HG03354 (cell line): ENCODE data around the gene ME3.
A peak's percentile ranks its signal among the peaks of the same experiment; 100 is the strongest.

Source experiments
- ATAC-seq: cut with Tn5 transposase; IDR thresholded peaks from one replicate; pipeline ENCODE4 v1.9.1; 2021; ENCODE audit warnings: mild to moderate bottlenecking; ENCODE audit not compliant: unreplicated experiment, poor library complexity, severe bottlenecking

The ME3 gene

DNA sequence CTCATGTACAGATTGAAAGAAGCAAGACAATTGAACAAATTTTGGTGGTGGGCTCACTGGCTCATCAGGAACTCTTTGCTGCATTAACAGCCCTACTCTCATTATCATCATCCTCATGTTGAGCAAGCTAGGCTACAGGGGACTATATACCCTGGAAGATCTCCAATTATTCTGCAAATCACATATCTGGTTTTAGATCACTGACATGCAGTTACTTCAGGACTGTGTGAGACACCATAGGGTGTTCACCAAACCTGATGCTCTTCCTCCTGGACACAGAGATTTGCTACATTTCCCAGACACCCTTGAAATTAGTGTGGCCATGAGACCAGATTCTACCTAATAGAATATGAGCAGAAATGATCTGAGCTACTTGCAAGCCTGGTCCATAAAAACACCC, 23.0 kb upstream of the ME3 start:
- ATAC-seq: no peak

- no peak for ATAC-seq
Observed at GRCh38 chr11:86693518-86693917, 21.1 kb upstream of the ME3 start.

GRCh38 chr11:86692746-86693145, 20.3 kb upstream of the ME3 start:
- ATAC-seq: no peak

- no peak for ATAC-seq
Observed at GRCh38 chr11:86692317-86692716, 19.9 kb upstream of the ME3 start.

DNA sequence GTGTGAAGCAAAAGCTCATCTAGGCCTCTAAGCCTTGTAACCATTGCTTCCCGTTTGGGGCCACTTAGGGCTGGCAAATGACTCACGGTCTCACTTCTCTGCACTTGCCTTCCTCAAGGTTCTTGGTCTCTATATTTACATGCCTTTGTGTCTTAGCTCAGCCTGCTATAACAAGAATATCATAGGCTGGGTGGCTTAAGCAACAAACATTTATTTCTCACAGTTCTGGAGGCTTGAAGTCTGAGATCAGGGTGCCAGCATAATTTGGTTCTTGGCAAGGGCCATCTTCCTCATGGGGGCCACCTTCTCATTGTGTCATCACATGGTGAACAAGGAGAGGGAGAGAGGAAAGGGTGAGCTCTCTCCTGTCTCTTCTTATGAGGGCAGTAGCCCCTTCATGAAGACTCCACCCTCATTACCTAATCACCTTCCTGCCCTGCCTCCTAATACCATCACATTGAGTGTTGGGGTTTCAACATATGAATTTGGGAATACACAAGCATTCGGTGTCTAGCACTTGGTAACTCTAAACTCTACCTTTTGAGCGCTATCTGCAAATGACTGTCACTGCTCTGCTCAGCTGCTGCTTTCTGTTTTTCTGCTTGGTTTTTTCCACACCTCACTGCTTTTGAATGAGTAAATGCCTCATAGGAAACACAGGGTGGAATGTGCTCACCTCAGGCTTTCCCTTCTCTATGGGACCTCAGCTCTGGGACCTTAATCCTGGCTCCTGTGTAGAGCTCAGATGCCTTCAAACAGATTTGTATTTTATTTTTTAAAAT, 16.2 kb upstream of the ME3 start:
- no peak for ATAC-seq

- no peak for ATAC-seq
Observed at GRCh38 chr11:86687185-86687778, 14.9 kb upstream of the ME3 start.

- no peak for ATAC-seq
Observed at GRCh38 chr11:86686531-86686930, 14.1 kb upstream of the ME3 start.

- no peak for ATAC-seq
Observed at GRCh38 chr11:86681483-86681756, 9.0 kb upstream of the ME3 start.

GRCh38 chr11:86680716-86681482, 8.5 kb upstream of the ME3 start:
- no peak for ATAC-seq

DNA sequence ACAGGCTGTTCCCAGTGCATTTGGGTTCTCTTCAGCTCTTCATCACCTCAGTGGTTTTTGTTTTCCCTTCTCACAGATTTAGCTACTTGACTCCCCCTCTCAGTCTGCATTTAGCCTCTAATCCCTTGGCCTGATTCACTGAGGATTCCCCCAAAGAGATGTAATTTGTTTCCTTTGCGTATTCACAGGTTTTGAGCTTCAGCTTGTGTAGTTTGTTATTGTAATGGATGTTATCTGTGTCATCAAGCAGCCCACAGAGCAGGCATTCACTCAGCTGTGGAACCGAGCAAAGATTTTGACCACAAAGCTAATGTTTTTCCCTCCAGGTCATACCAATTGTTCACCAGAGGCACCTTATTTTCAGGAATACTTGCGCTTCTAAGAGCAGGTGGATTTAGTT, 6.4 kb upstream of the ME3 start:
- ATAC-seq: no peak

DNA sequence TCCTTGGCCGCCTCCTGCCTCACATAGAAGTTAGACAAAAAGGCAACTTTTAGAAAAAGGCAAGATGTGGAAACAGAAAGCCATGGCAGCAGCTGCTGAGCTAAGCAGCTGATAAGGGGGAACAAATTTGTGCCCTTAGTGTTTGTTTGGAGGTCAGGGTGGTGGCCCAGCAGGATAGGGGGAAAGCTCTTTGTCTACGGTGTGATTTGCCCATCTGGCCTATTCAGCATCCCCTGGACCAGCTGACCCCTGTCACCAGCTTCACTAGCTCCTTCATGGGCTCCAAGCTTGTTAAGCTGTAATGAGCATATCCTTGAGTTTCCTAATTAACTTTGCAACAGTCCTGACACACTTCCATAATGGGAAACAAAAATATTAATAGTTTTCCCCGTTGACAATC, 5.9 kb upstream of the ME3 start:
- ATAC-seq: no peak

DNA sequence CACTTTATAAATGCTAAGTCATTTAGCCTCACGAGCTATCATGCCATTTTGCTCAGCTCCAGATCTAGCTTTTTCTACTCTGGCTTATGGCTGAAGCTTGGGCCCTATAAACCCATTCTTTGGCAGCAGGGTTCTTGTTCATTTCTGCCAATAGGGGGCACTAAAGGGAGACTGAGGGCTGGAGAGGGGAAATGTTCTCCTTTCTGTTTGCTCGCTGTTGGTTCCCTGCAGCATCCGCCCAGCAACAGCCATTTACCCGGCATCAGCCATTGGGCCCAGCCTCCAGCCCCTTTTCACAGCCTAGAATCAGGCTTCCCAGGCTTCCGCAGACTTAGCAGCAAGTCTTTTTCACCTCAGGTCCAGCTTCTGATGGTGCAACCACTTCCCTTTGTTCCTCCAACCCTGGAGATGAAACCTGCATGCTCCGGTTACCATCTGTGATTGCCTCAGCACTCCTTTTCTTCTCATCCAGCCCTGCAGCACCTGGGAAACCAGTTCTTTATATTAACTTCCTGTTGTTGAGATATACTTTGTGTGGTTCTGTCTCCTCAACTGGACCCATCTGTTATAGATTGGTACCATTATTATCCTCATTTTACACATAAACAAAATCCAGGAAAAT, 4.2 kb upstream of the ME3 start:
- ATAC-seq: no peak

DNA sequence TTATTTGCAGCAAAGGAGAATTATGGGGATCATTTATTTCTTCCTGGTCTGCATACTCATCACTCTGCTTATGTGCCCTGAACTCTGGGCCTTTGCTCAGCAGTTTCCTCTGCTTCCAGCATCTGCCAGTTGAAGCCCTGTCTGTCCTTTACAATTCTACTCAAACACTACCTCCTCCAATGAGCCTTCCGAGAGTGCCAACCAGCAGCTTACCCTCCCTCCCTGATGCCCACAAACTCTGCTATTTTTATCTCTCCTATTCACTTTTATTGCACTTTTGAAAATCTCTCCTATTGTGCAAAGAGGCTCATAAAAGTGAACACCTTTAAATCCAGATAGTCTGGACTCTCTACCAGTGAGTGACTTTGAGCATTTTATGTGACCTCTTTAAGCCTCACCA, 3.6 kb upstream of the ME3 start:
- ATAC-seq: no peak

GRCh38 chr11:86675017-86675416, 2.6 kb upstream of the ME3 start:
- no peak for ATAC-seq

DNA sequence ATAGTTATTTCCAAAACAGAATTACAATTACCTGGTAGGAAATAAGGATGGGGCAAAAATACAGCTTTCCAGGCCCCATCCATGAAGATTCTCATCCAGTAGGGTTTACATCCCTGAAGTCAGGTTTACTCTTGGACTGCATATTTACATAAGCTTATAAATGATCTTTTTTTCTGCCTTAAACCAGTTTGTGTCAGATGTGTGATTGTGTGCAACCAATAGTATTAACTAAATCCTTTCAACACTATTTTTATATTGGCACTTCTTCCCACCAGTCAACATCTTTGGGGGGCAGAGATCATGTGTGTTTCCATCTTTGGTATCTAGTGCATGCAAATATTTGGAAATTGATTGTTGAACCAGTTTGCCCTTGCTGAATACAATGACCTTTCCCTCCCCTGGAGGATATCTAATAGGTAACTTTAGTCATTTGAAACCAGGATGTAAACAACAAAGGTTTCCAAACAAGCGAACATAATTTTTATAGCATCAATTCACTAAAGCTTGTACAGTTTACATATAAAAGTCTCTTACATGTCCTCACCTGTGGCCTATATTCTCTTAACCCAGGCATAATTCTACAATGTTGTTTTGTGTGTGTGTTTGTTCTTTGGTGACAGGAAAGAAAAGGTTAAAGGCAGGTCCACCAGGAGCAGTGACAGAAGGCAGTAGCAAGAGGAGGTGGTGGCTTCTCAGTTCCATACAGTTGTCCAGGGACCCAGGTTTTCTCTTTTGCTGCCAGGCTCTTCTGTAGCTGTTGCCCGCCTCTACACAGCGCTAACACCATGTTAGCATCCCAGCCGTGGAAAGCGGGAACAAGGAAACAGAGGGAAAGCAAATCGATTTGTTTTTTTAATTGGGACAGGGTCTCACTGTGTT, 1.7 kb upstream of the ME3 start:
- no peak for ATAC-seq

GRCh38 chr11:86673055-86673843, 833 bp upstream of the ME3 start:
- ATAC-seq: no peak

DNA sequence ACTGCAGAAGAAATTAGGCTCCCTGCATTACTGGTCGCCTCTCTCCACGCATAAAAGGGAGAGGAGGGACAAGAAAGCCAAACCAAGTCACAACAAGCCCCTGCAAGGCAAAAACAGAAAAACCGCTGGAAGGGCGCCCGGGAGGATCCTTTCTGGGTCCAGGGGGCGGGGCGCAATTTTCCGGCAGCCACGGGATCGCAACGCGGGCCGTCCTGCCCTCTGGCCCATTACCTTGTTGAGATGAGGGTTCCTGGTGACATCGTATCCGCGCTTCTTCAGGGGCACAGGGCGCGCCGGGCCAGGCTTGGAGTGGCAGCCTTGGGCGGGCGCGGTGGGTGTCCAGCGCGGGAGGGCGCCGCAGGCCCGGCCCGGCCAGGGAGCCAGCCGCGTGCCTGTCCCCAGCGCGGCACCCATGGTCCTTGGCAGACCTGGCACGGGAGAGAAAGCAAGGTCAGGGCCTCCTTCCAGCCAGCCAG, 847 bp downstream of the ME3 start:
- peak; percentile 22 for ATAC-seq

DNA sequence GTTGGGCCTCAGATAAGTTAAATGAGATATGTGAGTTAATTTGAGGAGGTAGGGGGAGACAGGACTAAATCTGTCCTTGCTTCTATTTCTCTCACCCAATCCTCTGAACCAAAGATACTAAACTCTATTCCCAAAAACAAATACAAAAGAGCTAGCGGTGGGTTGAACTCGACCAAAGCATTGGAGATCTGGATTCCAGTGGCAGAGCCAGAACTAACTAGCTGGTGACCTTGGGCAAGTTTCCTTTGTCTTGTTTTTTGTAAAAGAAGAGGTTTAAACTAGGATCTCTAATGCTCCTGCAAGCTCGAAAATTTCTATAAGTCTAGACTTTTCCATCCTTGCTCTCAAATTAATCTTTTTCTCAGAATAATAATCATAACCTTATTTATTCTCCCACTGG, 1.5 kb downstream of the ME3 start:
- ATAC-seq: no peak

DNA sequence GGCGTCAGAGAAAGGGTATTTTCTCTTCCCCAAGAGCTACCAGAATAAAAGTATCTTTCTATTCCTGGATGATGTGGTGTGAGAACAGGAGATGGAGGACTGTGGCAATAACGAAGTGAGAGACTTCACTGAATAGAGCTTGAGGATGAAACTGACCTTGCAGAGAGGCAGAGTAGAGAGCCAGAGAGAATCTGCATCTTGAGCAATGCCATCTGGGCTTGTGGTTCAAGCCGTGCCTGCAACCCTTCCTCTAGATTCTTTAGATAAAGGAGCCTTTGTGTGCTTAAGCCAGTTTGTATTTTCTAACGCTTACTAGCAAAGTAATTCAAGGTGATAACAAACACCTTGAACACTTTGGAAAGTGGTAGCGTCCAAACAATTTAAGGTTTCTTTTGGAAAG, 2.2 kb downstream of the ME3 start:
- ATAC-seq: no peak
